GM18520 (cell line): ENCODE data around the gene FAM20B.

Experiments
- ATAC-seq: cut with Tn5 transposase; IDR thresholded peaks from one replicate; pipeline ENCODE4 v1.9.1; 2021; ENCODE audit not compliant: unreplicated experiment

Gene FAM20B

DNA sequence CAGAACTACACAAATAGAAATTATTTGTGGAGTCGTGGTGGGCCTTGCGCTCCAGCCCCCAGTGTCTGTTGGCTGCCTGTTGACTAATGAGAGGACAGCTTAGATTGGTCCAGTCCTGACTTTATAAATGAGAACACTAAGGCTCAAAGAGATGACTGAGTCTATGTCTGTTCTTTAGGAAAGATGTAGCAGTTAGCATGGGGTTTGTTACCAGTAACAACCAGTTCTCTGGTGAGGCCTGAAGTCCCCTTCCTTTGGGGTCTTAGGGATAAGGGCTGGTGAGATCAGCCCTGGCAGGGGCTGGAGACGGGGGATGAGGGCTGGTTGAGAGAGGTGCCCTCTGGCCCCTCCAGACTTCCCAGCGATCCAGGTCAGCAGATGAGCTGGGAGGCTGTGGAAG is 65.2 kb downstream of the FAM20B start:
- no peak for ATAC-seq

- no peak for ATAC-seq
These were observed 66.0 kb downstream of the FAM20B start for GRCh38 chr1:179091691-179092165.

- no peak for ATAC-seq
These were observed 67.3 kb downstream of the FAM20B start for GRCh38 chr1:179092896-179093461.

DNA sequence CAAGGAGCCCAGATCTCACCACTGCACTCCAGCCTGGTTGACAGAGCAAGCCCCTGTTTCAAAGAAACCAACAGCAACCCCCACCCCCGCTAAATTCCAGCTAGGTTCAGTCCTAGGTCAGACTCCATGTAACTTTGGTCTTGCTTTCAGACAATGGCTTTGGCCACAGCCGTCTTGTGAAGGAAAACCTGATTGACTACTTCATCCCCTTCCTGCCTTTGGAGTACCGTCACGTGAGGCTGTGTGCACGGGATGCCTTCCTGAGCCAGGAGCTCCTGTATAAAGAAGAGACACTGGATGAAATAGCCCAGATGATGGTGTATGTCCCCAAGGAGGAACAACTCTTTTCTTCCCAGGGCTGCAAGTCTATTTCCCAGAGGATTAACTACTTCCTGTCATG is 69.1 kb downstream of the FAM20B start:
- ATAC-seq = no peak

- ATAC-seq = no peak
These were observed 69.7 kb downstream of the FAM20B start for GRCh38 chr1:179095377-179095776.

- ATAC-seq = no peak
These were observed 70.2 kb downstream of the FAM20B start for GRCh38 chr1:179095924-179096323.

- no peak for ATAC-seq
These were observed 74.2 kb downstream of the FAM20B start for GRCh38 chr1:179099891-179100290.

DNA sequence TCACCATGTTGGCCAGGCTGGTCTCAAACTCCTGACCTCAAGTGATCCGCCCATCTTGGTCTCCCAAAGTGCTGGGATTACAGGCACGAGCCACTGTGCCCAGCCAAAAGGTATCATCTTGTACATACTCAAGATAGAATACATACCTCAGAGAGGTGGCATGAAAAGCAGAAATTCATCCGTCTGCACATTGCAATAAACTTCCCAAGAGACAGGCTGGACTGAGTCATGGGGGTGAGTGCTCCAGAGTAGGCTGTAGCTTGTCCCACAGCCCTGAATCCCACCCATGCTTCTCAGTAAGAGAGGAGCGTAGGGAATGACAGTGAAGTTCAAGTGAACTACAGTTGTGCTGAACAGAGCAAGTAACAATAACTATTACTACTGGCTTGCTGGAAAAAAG is 75.9 kb downstream of the FAM20B start:
- no peak for ATAC-seq

- no peak for ATAC-seq
These were observed 78.3 kb downstream of the FAM20B start for GRCh38 chr1:179103999-179104398.

- ATAC-seq = no peak
These were observed 79.0 kb downstream of the FAM20B start for GRCh38 chr1:179104611-179105250.

DNA sequence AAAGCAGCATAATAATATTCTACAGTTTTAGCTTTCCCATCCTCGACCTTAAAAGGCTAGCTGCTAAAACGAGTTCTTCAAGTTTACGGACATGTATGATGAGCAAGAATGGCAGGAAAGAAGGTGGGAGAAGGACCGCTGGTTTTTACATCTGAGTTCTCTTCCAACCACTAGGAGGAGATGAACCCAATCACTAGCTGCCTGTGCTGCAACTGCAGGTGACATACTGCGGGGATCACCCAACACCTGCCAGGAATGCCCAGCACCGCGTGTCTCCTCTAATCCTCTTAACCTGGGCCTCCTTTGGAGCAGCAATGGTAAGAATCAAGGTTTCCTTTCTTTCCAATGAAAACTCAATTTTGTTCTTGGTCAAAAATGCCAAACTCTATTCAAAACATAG is 79.7 kb downstream of the FAM20B start:
- no peak for ATAC-seq

DNA sequence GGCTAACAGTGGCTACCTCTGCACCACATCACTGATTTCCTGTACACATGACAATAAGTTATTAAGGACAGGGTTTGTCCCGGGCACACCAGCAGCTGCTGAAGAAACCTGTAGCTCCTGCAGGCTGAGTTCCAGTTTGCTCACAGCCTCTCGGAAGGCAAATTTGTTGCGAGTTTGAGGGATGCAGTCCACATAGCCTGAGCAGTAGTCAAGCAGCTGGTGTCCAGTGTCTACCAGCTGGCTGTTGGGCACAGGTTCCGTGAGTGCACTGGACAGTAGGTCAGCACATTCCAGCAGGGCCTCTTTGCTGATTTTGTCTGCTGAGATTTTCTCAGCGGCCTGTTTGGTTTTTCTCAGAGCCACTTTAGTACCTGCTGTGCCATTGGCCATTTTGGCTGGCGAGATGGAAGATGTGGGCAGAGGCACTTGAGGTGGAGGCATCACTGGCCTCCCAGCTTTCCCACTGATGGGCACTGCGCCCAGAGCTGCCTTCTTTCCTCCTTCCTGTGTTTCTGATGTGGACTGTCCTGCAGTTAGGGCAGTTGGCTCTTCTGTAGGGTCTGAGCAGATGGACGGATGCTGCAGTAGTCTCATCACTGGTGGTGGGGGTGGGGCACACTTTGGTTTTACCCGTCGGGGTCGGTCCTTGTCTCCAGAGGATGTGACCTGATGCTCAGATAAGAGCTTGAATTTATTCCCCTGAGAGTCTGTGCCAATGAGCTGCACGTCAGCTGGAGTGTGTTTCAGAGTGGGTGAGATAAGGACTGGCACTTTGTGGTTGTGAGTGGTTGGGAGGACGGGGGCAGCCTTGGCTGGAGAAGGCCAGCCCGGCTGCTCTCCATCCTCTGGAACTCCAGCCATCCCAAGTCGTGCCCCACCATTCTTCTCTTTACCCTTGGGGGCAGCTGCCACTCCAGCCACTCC is 82.3 kb downstream of the FAM20B start:
- no peak for ATAC-seq

- no peak for ATAC-seq
These were observed 83.0 kb downstream of the FAM20B start for GRCh38 chr1:179108644-179109043.

- no peak for ATAC-seq
These were observed 89.5 kb downstream of the FAM20B start for GRCh38 chr1:179115181-179115580.

DNA sequence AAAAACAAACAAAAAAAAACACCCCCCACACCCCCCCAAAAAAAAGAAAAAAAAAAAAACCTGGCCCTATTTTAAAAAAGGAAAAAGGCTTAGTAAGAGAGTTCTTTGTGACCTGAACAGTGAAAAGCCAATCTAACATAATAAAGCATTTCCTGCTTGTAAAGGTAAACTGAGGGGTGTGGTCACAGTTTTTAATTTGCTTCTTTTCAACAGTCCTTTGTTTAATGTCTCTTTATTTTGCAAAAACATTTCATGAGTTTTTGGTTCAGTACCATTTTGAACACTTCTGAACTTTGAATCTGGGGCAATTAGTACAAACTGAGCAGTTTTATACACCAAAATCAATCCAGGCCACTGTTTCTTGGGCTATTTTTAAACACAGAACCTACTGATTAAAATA is 93.8 kb downstream of the FAM20B start:
- no peak for ATAC-seq

GRCh38 chr1:179120736-179121135 is 95.0 kb downstream of the FAM20B start:
- ATAC-seq = no peak

DNA sequence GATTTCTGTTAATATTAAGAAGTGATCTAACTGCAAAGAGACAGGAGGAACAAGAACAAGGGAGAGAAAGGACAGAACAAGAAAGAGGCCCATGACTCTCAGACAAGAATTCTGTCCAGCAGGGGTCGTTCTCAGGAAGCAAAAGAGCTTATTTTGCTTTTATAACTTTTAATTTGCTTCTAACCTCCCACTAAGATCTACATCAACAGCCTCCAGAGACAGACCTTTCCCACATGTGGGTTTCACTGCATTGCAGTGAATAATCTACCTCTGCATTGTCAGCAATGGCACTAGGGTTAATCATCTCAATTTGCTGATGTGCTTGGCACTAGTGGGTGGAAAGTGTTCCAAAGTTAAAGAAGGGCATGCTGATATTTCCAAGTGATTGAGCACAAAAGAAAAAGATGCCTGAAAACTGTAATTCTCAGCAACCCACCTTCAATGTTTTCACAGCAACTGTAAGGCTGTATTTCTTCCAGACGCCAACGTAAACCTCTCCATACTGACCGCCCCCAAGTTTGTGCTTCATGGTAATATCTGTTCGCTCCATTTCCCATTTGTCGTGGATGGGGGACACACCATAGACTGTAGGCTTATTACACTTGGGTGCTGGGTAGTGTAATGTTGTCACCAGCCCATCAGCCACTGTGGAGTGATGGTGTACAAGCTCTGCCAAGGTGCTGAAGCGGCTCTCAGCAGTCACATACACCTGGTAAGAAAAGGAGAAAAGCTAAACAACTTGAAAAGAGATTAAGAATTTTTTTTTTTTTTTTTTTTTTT is 95.7 kb downstream of the FAM20B start:
- ATAC-seq = no peak

DNA sequence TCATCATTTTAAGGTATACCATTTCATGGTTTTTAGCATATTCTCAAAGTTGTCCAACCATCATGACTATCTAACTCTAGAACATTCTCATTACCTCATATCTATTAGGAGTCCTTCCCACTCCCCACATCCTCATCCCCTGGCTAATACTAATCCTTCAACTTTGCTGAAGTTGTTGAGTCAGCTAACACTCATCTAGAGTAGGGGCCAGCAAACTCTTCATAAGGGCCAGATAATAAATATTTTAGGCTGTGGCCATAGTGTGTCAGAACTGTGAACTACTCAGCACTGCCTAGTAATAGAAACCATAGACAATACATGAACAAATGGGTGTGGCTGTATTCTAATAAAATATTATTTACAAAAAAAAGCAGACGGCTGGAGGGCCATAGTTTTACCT is 99.2 kb downstream of the FAM20B start:
- no peak for ATAC-seq
